HEK293T (cell line): Measurements from ENCODE around the gene FBXL3.

Source experiments
- CTCF ChIA-PET: fragments of 350-600 bp; formaldehyde crosslinking; extraction: SDS; loops from one replicate; lab custom pipeline; 2021; ENCODE audit warnings: antibody characterized with exemption, inconsistent platforms; lab: Yijun Ruan, JAX
- POLR2A ChIA-PET: fragments of 350-600 bp; formaldehyde crosslinking; extraction: SDS; loops from one replicate; lab custom pipeline; 2020; ENCODE audit warnings: antibody characterized with exemption, inconsistent platforms; lab: Yijun Ruan, JAX
- DNase-seq: peaks from one replicate; pipeline ENCODE4 v3.0.0; 2012; ENCODE audit warnings: mixed read lengths; ENCODE audit errors: extremely low spot score
- ARNT ChIP-seq: fragments of 450-650 bp; IDR thresholded peaks from 2 replicates; pipeline ENCODE4 v1.6.1; 2017; ENCODE audit warnings: mild to moderate bottlenecking
- BHLHE40 ChIP-seq: fragments of 450-650 bp; IDR thresholded peaks from 2 replicates; pipeline ENCODE4 v1.6.1; 2016; ENCODE audit warnings: mild to moderate bottlenecking, moderate library complexity, borderline replicate concordance
- CTBP1 ChIP-seq: fragments of 450-650 bp; IDR thresholded peaks from 2 replicates; pipeline ENCODE4 v1.6.1; 2016; ENCODE audit warnings: borderline replicate concordance
- ELF4 ChIP-seq: fragments of 450-650 bp; IDR thresholded peaks from 2 replicates; pipeline ENCODE4 v1.6.1; 2017; ENCODE audit warnings: antibody characterized with exemption
- FOXA1 ChIP-seq: fragments of 450-650 bp; IDR thresholded peaks from 2 replicates; pipeline ENCODE4 v1.6.1; 2016; ENCODE audit warnings: mild to moderate bottlenecking
- FOXK2 ChIP-seq: fragments of 450-650 bp; IDR thresholded peaks from 2 replicates; pipeline ENCODE4 v1.6.1; 2016; ENCODE audit warnings: mild to moderate bottlenecking
- FOXM1 ChIP-seq: fragments of 450-650 bp; IDR thresholded peaks from 2 replicates; pipeline ENCODE4 v1.6.1; 2017; ENCODE audit warnings: mild to moderate bottlenecking, borderline replicate concordance
- HDGF ChIP-seq: fragments of 450-650 bp; IDR thresholded peaks from 2 replicates; pipeline ENCODE4 v1.6.1; 2017; ENCODE audit warnings: antibody characterized with exemption, borderline replicate concordance
- L3MBTL2 ChIP-seq: fragments of 450-650 bp; conservative IDR thresholded peaks from 2 replicates; pipeline ENCODE4 v1.6.1; 2016; ENCODE audit warnings: mild to moderate bottlenecking
- LEF1 ChIP-seq: fragments of 450-650 bp; IDR thresholded peaks from 2 replicates; pipeline ENCODE4 v1.6.1; 2017; ENCODE audit warnings: mild to moderate bottlenecking, borderline replicate concordance
- NFRKB ChIP-seq: fragments of 450-650 bp; IDR thresholded peaks from 2 replicates; pipeline ENCODE4 v1.6.1; 2016; ENCODE audit warnings: mild to moderate bottlenecking, moderate library complexity
- PKNOX1 ChIP-seq: fragments of 450-650 bp; IDR thresholded peaks from 2 replicates; pipeline ENCODE4 v1.6.1; 2016
- SP1 ChIP-seq: fragments of 450-650 bp; IDR thresholded peaks from 2 replicates; pipeline ENCODE4 v1.6.1; 2017
- SUZ12 ChIP-seq: fragments of 450-650 bp; IDR thresholded peaks from 2 replicates; pipeline ENCODE4 v1.6.1; 2016; ENCODE audit warnings: mild to moderate bottlenecking
- TARDBP ChIP-seq: fragments of 450-650 bp; IDR thresholded peaks from 2 replicates; pipeline ENCODE4 v1.6.1; 2016
- ZNF384 ChIP-seq: fragments of 450-650 bp; IDR thresholded peaks from 2 replicates; pipeline ENCODE4 v1.6.1; 2016

FBXL3 gene

GRCh38 chr13:76971851-76972829 lies 54.8 kb downstream of the FBXL3 start:
- DNase-seq, result no peak
- no peak for TF ChIP-seq FOXA1
- no peak for TF ChIP-seq PKNOX1
- POLR2A ChIA-PET, result interaction anchor here (0.8 to 1.3 kb wide), 2 partner anchors 20 to 54 kb away, joined by 4 read pairs; partner anchors contain the start of gene FBXL3
- CTCF ChIA-PET, result interaction anchor here (0.6 to 5.2 kb wide), 4 partner anchors 9 to 1110 kb away, joined by 3 to 32 read pairs (median 4); no protein-coding TSS in a partner anchor

GRCh38 chr13:76971215-76971614 lies 55.7 kb downstream of the FBXL3 start:
- ChIA-PET CTCF (interaction anchor here (0.6 to 5.2 kb wide), 3 partner anchors 9 to 837 kb away, joined by 3 to 32 read pairs (median 4); no protein-coding TSS in a partner anchor), POLR2A (interaction anchor here (0.8 kb wide), 1 partner anchor 55 kb away, joined by 4 read pairs; the partner anchor contains the start of gene FBXL3)
- no peak for TF ChIP-seq PKNOX1
- no peak for TF ChIP-seq ARNT
- TF ChIP-seq FOXA1, result no peak
- DNase-seq, result no peak

GRCh38 chr13:76969488-76970365 lies 57.2 kb downstream of the FBXL3 start:
- ChIA-PET POLR2A (interaction anchor here (1.4 kb wide), 1 partner anchor 22 kb away, joined by 5 read pairs; the partner anchor contains the start of gene CLN5), CTCF (interaction anchor here (0.6 to 5.2 kb wide), 3 partner anchors 11 to 83 kb away, joined by 3 to 32 read pairs (median 7); partner anchors contain the start of gene KCTD12)
- TF ChIP-seq SUZ12 (no peak), TARDBP (no peak), FOXA1 (no peak), ZNF384 (no peak), L3MBTL2 (no peak), ARNT (no peak), NFRKB (no peak), SP1 (no peak), CTBP1 (no peak), BHLHE40 (no peak), HDGF (no peak)
- no peak for DNase-seq

- TF ChIP-seq L3MBTL2 (no peak), NFRKB (no peak), HDGF (no peak), FOXM1 (no peak), FOXA1 (no peak), FOXK2 (no peak), SP1 (no peak), CTBP1 (no peak), PKNOX1 (no peak), ELF4 (no peak), TARDBP (no peak), SUZ12 (no peak), BHLHE40 (no peak), ARNT (no peak), LEF1 (no peak), ZNF384 (no peak)
- DNase-seq, result no peak
- CTCF ChIA-PET, result interaction anchor here (5.2 kb wide), 1 partner anchor 13 kb away, joined by 32 read pairs; no protein-coding TSS in a partner anchor
- POLR2A ChIA-PET, result no interaction called here
These were observed 58.9 kb downstream of the FBXL3 start for GRCh38 chr13:76968041-76968440.

GRCh38 chr13:76967031-76967430 lies 59.9 kb downstream of the FBXL3 start:
- TF ChIP-seq ELF4 (no peak), FOXA1 (no peak), L3MBTL2 (no peak), SP1 (no peak), PKNOX1 (no peak)
- POLR2A ChIA-PET, result no interaction called here
- no peak for DNase-seq
- CTCF ChIA-PET, result interaction anchor here (1.5 kb wide), 1 partner anchor 13 kb away, joined by 7 read pairs; no protein-coding TSS in a partner anchor
